ENCODE results near the gene GP5.

GP5 gene

GRCh38 chr3:194369522-194370279, 29.4 kb downstream of the GP5 start, which contains the start of gene LRRC15:
Gene LRRC15, minus strand, starts transcription at chr3:194369743. Its CDS starts 8,700 bp downstream, at chr3:194361043.
- no peaks in the 10 kb centered on the region for H3K27me3 ChIP-seq (ENCODE audit: control insufficient read depth, insufficient read depth, low read length)
- H3K4me1 ChIP-seq (ENCODE audit: control insufficient read depth, insufficient read depth, low read length): no peaks in the 10 kb centered on the region
- H3K36me3 ChIP-seq (ENCODE audit: control insufficient read depth, insufficient read depth, low read length): no peaks in the 10 kb centered on the region
- no peak within 1 kb of the TSS for H3K27ac ChIP-seq (ENCODE audit: low read depth, low read length)
- no peak within 1 kb of the TSS for H3K9ac ChIP-seq (ENCODE audit: low read length)
- no peak within 1 kb of the TSS for H3K4me3 ChIP-seq (ENCODE audit: low read length)

- Histone ChIP-seq H3K36me3 (ENCODE audit: control insufficient read depth, insufficient read depth, low read length) (no peaks in the 10 kb centered on the region), H3K4me1 (ENCODE audit: control insufficient read depth, insufficient read depth, low read length) (peaks cover 2% of the 10 kb centered on the region), H3K27ac (ENCODE audit: low read depth, low read length) (no peak overlapping the region), H3K9ac (ENCODE audit: low read length) (no peak overlapping the region), H3K27me3 (ENCODE audit: control insufficient read depth, insufficient read depth, low read length) (no peaks in the 10 kb centered on the region), H3K4me3 (ENCODE audit: low read length) (no peak overlapping the region)
Observed at GRCh38 chr3:194368918-194369317, 30.1 kb downstream of the GP5 start.

GRCh38 chr3:194367992-194368841, 30.8 kb downstream of the GP5 start:
- H3K27ac ChIP-seq (ENCODE audit: low read depth, low read length): no peak overlapping the region
- no peak overlapping the region for H3K9ac ChIP-seq (ENCODE audit: low read length)
- H3K4me1 ChIP-seq (ENCODE audit: control insufficient read depth, insufficient read depth, low read length): peaks cover 2% of the 10 kb centered on the region
- no peaks in the 10 kb centered on the region for H3K36me3 ChIP-seq (ENCODE audit: control insufficient read depth, insufficient read depth, low read length)
- no peak overlapping the region for H3K4me3 ChIP-seq (ENCODE audit: low read length)
- no peaks in the 10 kb centered on the region for H3K27me3 ChIP-seq (ENCODE audit: control insufficient read depth, insufficient read depth, low read length)

- H3K4me1 ChIP-seq (ENCODE audit: control insufficient read depth, insufficient read depth, low read length): peaks cover 2% of the 10 kb centered on the region
- no peak overlapping the region for H3K27ac ChIP-seq (ENCODE audit: low read depth, low read length)
- H3K36me3 ChIP-seq (ENCODE audit: control insufficient read depth, insufficient read depth, low read length): no peaks in the 10 kb centered on the region
- H3K9ac ChIP-seq (ENCODE audit: low read length): no peak overlapping the region
- no peak overlapping the region for H3K4me3 ChIP-seq (ENCODE audit: low read length)
- H3K27me3 ChIP-seq (ENCODE audit: control insufficient read depth, insufficient read depth, low read length): no peaks in the 10 kb centered on the region
Observed at GRCh38 chr3:194365978-194366490, 33.0 kb downstream of the GP5 start.

GRCh38 chr3:194365526-194365925, 33.5 kb downstream of the GP5 start:
- H3K27ac ChIP-seq (ENCODE audit: low read depth, low read length): no peak overlapping the region
- H3K4me1 ChIP-seq (ENCODE audit: control insufficient read depth, insufficient read depth, low read length): peaks cover 2% of the 10 kb centered on the region
- no peak overlapping the region for H3K4me3 ChIP-seq (ENCODE audit: low read length)
- H3K9ac ChIP-seq (ENCODE audit: low read length): no peak overlapping the region
- no peaks in the 10 kb centered on the region for H3K36me3 ChIP-seq (ENCODE audit: control insufficient read depth, insufficient read depth, low read length)
- H3K27me3 ChIP-seq (ENCODE audit: control insufficient read depth, insufficient read depth, low read length): no peaks in the 10 kb centered on the region

- peaks cover 2% of the 10 kb centered on the region for H3K4me1 ChIP-seq (ENCODE audit: control insufficient read depth, insufficient read depth, low read length)
- no peaks in the 10 kb centered on the region for H3K36me3 ChIP-seq (ENCODE audit: control insufficient read depth, insufficient read depth, low read length)
- no peak overlapping the region for H3K27ac ChIP-seq (ENCODE audit: low read depth, low read length)
- no peak overlapping the region for H3K4me3 ChIP-seq (ENCODE audit: low read length)
- H3K27me3 ChIP-seq (ENCODE audit: control insufficient read depth, insufficient read depth, low read length): no peaks in the 10 kb centered on the region
- H3K9ac ChIP-seq (ENCODE audit: low read length): no peak overlapping the region
Observed at GRCh38 chr3:194364652-194365434, 34.2 kb downstream of the GP5 start.

GRCh38 chr3:194364314-194364651, 34.8 kb downstream of the GP5 start:
- H3K36me3 ChIP-seq (ENCODE audit: control insufficient read depth, insufficient read depth, low read length): no peaks in the 10 kb centered on the region
- no peak overlapping the region for H3K9ac ChIP-seq (ENCODE audit: low read length)
- peaks cover 2% of the 10 kb centered on the region for H3K4me1 ChIP-seq (ENCODE audit: control insufficient read depth, insufficient read depth, low read length)
- H3K4me3 ChIP-seq (ENCODE audit: low read length): no peak overlapping the region
- no peaks in the 10 kb centered on the region for H3K27me3 ChIP-seq (ENCODE audit: control insufficient read depth, insufficient read depth, low read length)
- no peak overlapping the region for H3K27ac ChIP-seq (ENCODE audit: low read depth, low read length)

- no peak overlapping the region for H3K4me3 ChIP-seq (ENCODE audit: low read length)
- no peaks in the 10 kb centered on the region for H3K36me3 ChIP-seq (ENCODE audit: control insufficient read depth, insufficient read depth, low read length)
- no peaks in the 10 kb centered on the region for H3K27me3 ChIP-seq (ENCODE audit: control insufficient read depth, insufficient read depth, low read length)
- no peak overlapping the region for H3K9ac ChIP-seq (ENCODE audit: low read length)
- H3K4me1 ChIP-seq (ENCODE audit: control insufficient read depth, insufficient read depth, low read length): peaks cover 2% of the 10 kb centered on the region
- no peak overlapping the region for H3K27ac ChIP-seq (ENCODE audit: low read depth, low read length)
Observed at GRCh38 chr3:194360568-194360967, 38.5 kb downstream of the GP5 start.

- Histone ChIP-seq H3K27ac (ENCODE audit: low read depth, low read length) (no peak overlapping the region), H3K4me1 (ENCODE audit: control insufficient read depth, insufficient read depth, low read length) (no peaks in the 10 kb centered on the region), H3K4me3 (ENCODE audit: low read length) (no peak overlapping the region)
Observed at GRCh38 chr3:194357681-194358080, 41.4 kb downstream of the GP5 start.

GRCh38 chr3:194355379-194355778, 43.7 kb downstream of the GP5 start:
- H3K4me3 ChIP-seq (ENCODE audit: low read length): no peak overlapping the region
- H3K27me3 ChIP-seq (ENCODE audit: control insufficient read depth, insufficient read depth, low read length): no peaks in the 10 kb centered on the region
- no peak overlapping the region for H3K27ac ChIP-seq (ENCODE audit: low read depth, low read length)
- no peaks in the 10 kb centered on the region for H3K36me3 ChIP-seq (ENCODE audit: control insufficient read depth, insufficient read depth, low read length)
- no peak overlapping the region for H3K9ac ChIP-seq (ENCODE audit: low read length)
- H3K4me1 ChIP-seq (ENCODE audit: control insufficient read depth, insufficient read depth, low read length): no peaks in the 10 kb centered on the region

More at GRCh38 chr3:194357681-194358080, 41.4 kb downstream of the GP5 start:
- no peak overlapping the region for H3K9ac ChIP-seq (ENCODE audit: low read length)
- H3K36me3 ChIP-seq (ENCODE audit: control insufficient read depth, insufficient read depth, low read length): no peaks in the 10 kb centered on the region
- no peaks in the 10 kb centered on the region for H3K27me3 ChIP-seq (ENCODE audit: control insufficient read depth, insufficient read depth, low read length)

GRCh38 chr3:194354315-194354714, 44.8 kb downstream of the GP5 start:
- H3K4me1 ChIP-seq (ENCODE audit: control insufficient read depth, insufficient read depth, low read length): no peaks in the 10 kb centered on the region
- H3K36me3 ChIP-seq (ENCODE audit: control insufficient read depth, insufficient read depth, low read length): no peaks in the 10 kb centered on the region
- no peak overlapping the region for H3K9ac ChIP-seq (ENCODE audit: low read length)
- H3K27me3 ChIP-seq (ENCODE audit: control insufficient read depth, insufficient read depth, low read length): no peaks in the 10 kb centered on the region
- no peak overlapping the region for H3K4me3 ChIP-seq (ENCODE audit: low read length)
- H3K27ac ChIP-seq (ENCODE audit: low read depth, low read length): no peak overlapping the region

- Histone ChIP-seq H3K9ac (ENCODE audit: low read length) (no peak overlapping the region), H3K4me1 (ENCODE audit: control insufficient read depth, insufficient read depth, low read length) (no peaks in the 10 kb centered on the region), H3K27me3 (ENCODE audit: control insufficient read depth, insufficient read depth, low read length) (no peaks in the 10 kb centered on the region), H3K4me3 (ENCODE audit: low read length) (no peak overlapping the region), H3K36me3 (ENCODE audit: control insufficient read depth, insufficient read depth, low read length) (no peaks in the 10 kb centered on the region), H3K27ac (ENCODE audit: low read depth, low read length) (no peak overlapping the region)
Observed at GRCh38 chr3:194352667-194353246, 46.3 kb downstream of the GP5 start.

Measured in rectal smooth muscle tissue (tissue), 1 donor.